Measurements from ENCODE around the gene DGKI. TPM values are rescaled to one million over a fixed set of nuclear protein-coding genes. Genes with fewer than 3 reads are reported as not detected.

Gene DGKI
- total and polyA plus RNA-seq, 2 of the 13 experiments (the other 11 are each of a cell fraction or from before 2014, with no cell fraction given), result 0.09 to 0.17 TPM

- TF ChIP-seq PRDM10 (CRISPR knock-in tag; IDR thresholded peaks at IDR 0.05; ENCODE audit: low read depth) (no peak), HNF1A (IDR thresholded peaks at IDR 0.05; ENCODE audit: low read depth) (no peak), HNF1A (CRISPR knock-in tag; IDR thresholded peaks at IDR 0.05; ENCODE audit: borderline replicate concordance) (no peak), ZNF337 (CRISPR knock-in tag; IDR thresholded peaks at IDR 0.05; ENCODE audit: borderline replicate concordance, low read depth) (no peak)
Observed at GRCh38 chr7:137421366-137421765, 425.4 kb downstream of the DGKI start (continued).

GRCh38 chr7:137418841-137419240 lies 427.9 kb downstream of the DGKI start:
- ATAC-seq (no peak), DNase-seq (ENCODE audit: low spot score) (no peak), FAIRE-seq (no peak)
- intact Hi-C loops (cut with micrococcal nuclease; ENCODE audit: unreplicated experiment) (no loop called here), in situ Hi-C loops (cut with HindIII; ENCODE audit: extremely low pct_ligation_motif_present, low pct_unique_long_range_greater_than_20kb) (no loop called here)
- Histone ChIP-seq H3K79me2 (ENCODE audit: insufficient read depth, low read length) (no peaks in the 10 kb centered on the region), H3K4me2 (ENCODE audit: low read depth, low read length) (no peak overlapping the region), H3K9me3 (ENCODE audit: low read length) (no peaks in the 10 kb centered on the region), H4K20me1 (ENCODE audit: insufficient read depth, low read length) (no peaks in the 10 kb centered on the region), H2AFZ (ENCODE audit: low read length) (no peak overlapping the region), H3K4me1 (ENCODE audit: insufficient read depth, low read length) (no peaks in the 10 kb centered on the region), H3K36me3 (replicated peaks in 1 of 2; ENCODE audit: control insufficient read depth in 1 of 2, insufficient read depth in 2 of 2, low read length in 2 of 2) (no peaks in the 10 kb centered on the region), H3K4me3 (replicated peaks in 1 of 3; ENCODE audit: insufficient read depth in 1 of 3, low read depth in 2 of 3, low read length in 3 of 3) (no peak overlapping the region), H3K9ac (ENCODE audit: insufficient read depth, low read depth, low read length) (no peak overlapping the region), H3K27me3 (ENCODE audit: control insufficient read depth in 1 of 2, insufficient read depth in 2 of 2, low read length in 2 of 2) (no peaks in the 10 kb centered on the region), H3K27ac (ENCODE audit: extremely low read length, insufficient read depth, low read length) (no peak overlapping the region)
- ChIA-PET CTCF (ENCODE audit: low intra/inter-chr PET ratio, low total read pairs) (no interaction called here), POLR2A (no interaction called here)
- BruUV-seq (replicated peaks), result no TSS peak
- WGBS (ENCODE audit: low lambda C conversion rate), result 0% methylated on average over 2 of the region's 2 CpGs
- TF ChIP-seq RCOR2 (CRISPR knock-in tag; IDR thresholded peaks at IDR 0.05) (no peak), GFI1 (CRISPR knock-in tag; IDR thresholded peaks at IDR 0.05; ENCODE audit: borderline replicate concordance) (no peak), ZNF776 (CRISPR knock-in tag; IDR thresholded peaks at IDR 0.05) (no peak), ZNF431 (CRISPR knock-in tag; IDR thresholded peaks at IDR 0.05; ENCODE audit: borderline replicate concordance, low read depth) (no peak), THRA (CRISPR knock-in tag; IDR thresholded peaks at IDR 0.05; ENCODE audit: borderline replicate concordance) (no peak), ZNF263 (CRISPR knock-in tag; IDR thresholded peaks at IDR 0.05) (no peak), ZSCAN12 (CRISPR knock-in tag; IDR thresholded peaks at IDR 0.05) (no peak), HNRNPK (IDR thresholded peaks at IDR 0.05; ENCODE audit: low read depth, low read length, poor library complexity, severe bottlenecking) (no peak), GZF1 (CRISPR knock-in tag; IDR thresholded peaks at IDR 0.05) (no peak)
